Activated effector memory CD4-positive, alpha-beta T cell treated with Interleukin-2 at 50 U/mL for 16 hours (primary cell): ENCODE data around the gene TMEM63A.
"Not testable (repeated sequence)": the region's sequence is repeated elsewhere in the genome, so short reads cannot be mapped to it uniquely, and the experiment has no call there.

ENCODE experiments used
- DNase-seq: peaks from one replicate; pipeline ENCODE4 v3.0.0-alpha.2; 2020

TMEM63A gene

DNA sequence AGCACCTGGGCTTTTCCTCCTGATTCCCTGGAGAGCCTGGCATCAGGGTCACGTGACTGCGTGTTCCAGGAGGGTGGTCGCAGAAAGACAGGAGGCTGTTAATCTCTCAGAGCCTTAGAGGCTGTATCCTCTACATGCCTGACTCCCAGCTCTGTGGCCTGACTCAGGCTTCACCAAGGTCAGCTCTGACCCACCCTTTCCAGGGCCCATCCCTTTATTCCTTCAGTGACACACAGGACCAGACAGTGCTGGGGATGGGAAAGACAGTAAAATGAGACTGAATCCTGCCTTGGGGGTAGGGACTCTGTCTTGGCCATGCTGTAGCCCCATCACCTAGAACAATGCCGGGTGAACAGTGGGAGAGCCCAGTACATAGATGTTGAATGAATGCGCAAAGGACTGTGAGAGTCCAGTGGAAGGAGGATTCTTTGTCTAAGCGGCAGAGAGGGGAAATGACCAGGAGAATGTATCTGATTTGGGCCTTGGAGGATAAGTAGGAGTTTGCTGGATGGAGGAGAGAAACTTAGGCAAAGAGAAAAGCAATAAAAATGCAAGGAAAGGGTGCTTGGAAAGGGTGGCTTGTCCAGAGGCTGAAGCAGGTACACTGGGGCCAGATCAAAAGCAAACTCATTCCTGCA, 39.3 kb downstream of the TMEM63A start:
- DNase-seq: no peak

DNA sequence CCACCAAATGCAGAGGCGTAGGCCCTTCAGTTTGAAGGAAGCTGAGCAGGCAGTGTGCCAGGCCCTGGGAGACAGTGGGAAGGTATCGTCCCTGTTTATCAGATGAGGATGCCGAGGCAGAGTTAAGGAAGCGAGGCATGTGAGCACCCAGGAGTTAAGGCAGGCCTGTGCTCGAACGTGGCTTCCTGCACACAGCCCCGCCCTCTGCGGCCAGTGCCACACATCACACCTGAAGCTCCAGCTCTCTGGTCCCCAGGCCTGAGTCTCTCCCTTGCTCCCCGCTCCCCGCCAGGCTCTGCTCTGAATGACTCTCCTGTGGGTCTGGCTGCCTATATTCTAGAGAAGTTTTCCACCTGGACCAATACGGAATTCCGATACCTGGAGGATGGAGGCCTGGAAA, 40.1 kb downstream of the TMEM63A start:
- DNase-seq: peak; percentile 14

- no peak for DNase-seq
Observed at GRCh38 chr1:225840713-225841112, 41.5 kb downstream of the TMEM63A start.

DNA sequence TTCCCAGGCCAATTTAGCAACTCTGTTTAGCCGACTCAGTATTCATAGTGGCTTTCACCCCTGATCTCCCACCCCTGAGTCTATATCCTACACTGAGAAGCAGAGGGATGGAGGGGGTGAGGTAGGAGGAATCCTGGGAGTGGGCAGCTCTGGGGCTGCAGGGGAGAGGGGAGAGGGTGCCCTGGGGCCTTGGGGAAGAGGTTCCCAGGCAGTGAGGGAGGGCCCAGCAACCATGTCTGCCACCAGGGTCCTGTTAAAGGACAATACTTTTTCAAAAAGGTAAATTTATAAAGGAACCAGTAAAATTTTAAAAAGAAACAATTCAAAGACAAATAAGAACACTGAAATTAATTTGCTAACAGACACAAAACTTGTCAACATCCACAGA, 42.0 kb downstream of the TMEM63A start:
- no peak for DNase-seq

DNA sequence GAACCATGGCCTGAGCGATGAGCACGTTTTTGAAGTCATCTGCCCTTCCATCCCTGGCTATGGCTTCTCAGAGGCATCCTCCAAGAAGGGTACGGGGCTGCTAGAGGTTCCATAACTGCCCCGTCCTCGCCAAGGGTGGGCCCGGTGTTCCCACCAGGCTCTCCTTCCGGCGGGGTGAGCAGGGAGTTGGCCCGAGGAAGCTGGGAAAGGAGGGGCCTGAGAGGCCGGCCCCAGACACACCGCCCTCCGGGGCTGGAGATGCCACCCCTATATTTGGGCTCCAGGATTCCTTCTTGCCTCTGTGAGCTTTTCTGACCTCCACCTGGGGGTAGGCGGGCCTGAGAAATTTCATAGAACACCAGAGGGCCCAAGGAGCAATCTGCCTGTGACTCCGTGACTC, 43.4 kb downstream of the TMEM63A start:
- DNase-seq: no peak

DNA sequence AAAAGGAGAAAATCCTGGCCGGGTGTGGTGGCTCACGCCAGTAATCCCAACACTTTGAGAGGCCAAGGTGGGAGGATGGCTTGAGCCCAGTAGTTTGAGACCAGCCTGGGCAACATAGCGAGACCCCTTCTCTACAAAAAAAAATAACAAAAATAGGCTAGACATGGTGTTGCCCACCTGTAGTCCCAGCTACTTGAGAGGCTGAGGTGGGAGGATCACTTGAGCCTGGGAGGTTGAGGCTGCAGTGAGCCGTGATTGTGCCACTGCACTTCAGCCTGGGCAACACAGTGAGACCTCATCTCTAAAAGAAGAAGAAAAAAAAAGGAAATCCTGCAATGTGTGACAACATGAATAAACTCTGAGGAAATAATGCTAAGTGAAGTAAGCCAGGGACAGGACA, 45.9 kb downstream of the TMEM63A start:
- not testable (repeated sequence) for DNase-seq

- DNase-seq: no peak
Observed at GRCh38 chr1:225835856-225836255, 46.3 kb downstream of the TMEM63A start.

GRCh38 chr1:225834417-225835329, 47.5 kb downstream of the TMEM63A start:
- no peak for DNase-seq

GRCh38 chr1:225830841-225831240, 51.3 kb downstream of the TMEM63A start:
- DNase-seq: no peak

DNA sequence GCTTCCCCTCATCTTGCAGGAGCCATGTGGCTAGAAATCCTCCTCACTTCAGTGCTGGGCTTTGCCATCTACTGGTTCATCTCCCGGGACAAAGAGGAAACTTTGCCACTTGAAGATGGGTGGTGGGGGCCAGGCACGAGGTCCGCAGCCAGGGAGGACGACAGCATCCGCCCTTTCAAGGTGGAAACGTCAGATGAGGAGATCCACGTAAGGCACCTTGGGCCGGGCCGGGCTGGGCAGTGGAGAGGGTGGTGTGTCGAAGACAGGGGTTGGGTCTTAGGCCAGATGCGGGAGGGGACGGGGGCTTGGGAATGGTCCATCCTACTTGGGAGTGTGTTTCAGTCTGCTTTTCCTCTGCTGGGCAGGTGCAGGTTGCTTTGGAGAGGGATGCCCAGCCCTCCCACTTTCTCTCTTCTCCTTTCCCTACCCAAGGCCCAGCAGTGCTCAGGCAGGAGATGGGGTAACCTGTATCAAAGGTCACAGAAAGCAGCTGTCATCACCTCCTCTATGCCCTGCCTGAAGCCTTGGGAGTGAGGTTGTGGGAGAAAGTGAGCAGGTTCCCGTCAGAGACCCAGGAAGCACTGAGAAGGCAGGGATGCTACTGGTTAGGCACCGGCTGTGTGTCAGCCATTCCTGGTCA, 53.4 kb downstream of the TMEM63A start:
- DNase-seq: no peak

DNA sequence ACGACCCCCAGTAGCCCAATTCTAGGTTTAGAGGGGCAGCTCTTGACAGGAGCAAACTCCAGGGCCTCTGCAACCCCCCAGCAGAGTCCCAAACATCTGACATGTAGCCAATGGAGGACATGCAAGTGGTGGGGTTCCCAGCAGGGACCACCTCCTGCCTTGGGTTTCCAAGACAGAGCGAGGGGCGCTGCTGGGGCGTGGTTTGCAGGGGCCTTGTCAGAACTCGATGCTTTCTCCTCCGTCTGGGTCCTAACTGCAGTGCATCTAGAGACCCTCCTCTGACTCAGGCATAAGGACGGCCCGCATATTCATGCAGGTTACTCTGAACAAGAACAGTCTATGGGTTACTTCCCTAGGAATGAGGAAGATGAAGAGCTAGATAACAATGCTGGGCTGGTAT, 55.1 kb downstream of the TMEM63A start:
- no peak for DNase-seq

- DNase-seq: no peak
Observed at GRCh38 chr1:225825607-225826007, 56.6 kb downstream of the TMEM63A start.

GRCh38 chr1:225825078-225825477, 57.1 kb downstream of the TMEM63A start:
- no peak for DNase-seq

DNA sequence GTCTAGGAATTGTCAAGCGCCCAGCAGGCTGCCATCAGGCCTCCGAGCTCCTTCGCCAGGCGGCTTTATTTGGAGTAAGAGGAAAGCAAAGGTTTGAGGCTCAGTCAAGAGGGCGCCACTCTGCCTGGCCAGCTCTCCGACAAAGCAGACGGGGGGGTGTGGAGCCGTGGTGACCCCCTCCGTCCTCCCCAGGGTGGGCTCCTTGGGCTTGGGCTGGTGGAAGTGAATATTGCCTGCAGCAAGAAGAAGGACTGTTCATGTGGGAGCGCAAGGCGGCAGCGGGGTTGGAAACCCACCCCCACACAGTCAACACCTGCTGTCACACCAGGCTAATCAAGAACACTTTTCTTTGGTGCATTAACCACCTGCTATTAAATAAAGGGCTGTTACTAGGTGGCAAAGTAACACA, 57.6 kb downstream of the TMEM63A start:
- DNase-seq: no peak

DNA sequence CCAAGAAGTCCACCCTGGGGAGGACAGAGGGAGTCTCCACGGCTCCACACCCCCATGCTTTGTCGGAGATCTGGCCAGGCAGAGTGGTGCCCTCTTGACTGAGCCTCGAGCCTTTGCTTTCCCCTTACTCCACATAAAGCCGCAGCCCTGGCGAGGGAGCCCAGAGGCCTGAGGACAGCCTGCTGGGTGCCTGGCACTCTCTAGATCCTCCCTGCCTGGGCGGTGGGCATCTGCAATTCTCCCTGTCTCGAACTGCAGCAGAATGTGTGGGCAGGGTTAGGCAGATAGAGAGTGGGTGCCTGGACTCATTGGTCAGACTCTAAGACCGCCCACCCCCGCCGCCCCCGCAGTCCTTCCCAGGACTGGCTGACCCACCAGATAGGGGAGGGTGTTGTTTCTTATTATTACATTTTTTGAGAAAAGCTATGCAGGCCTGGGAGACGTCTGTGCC, 58.3 kb downstream of the TMEM63A start:
- no peak for DNase-seq

DNA sequence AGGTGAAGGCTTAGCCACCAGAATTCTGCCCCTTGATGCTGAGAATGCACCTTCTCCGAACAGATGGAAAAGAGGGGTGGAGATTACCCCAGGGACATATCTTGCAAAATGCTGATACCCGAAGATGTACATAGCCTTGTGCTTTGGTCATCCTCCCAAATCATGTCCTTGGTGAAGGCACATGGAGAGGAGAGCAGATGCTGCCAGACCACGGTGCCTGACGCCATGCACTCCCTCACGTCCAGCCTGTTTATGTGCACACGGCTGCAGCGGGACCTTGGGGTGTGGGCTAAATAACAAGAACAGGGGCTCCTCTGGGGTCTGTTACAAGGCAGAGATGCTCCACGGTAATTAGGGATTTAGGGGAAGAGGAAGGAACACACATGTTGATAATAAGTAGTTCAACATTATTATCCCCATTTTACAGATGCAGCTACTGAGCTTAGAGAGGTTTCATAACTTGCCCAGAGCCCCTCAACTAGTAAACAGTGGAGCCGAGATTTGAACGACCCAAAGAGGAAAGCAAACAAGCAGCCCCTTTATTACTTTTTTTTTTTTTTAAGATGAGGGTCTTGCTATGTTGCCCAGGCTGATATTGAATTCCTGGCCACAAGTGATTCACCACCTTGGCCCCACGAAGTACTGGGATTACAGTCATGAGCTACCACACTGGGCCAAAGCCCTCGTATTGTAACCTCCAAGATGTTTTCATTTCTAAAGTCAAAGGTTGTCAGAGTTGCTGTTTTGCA, 59.4 kb downstream of the TMEM63A start:
- no peak for DNase-seq

DNA sequence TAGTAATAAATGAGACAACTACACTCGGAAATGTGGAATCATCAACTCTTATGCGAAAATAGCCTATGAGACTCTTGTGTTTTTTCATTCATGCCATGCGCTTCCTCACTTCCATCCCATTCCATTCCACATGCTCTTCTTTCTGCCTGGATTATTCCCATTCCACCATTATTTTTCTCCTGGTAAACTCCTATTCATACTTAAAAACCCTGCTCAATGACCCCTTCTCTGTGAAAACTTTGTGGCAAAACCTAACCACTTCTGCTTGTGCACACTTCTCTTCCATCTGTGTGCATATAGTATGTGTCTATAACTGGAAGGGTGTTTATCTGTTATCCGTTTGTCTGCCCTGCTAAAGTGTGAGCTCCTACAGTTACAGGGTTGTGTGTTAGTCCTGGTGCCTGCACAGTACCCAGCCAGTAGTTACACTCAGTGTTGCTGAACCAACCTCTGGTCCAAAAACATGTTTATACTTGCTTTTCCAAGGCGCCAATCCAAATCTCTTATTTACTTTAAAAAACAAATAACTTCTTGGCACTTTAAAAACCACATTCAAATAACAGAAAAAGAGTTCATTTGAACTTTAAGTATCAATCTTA, 61.6 kb downstream of the TMEM63A start:
- DNase-seq: no peak

DNA sequence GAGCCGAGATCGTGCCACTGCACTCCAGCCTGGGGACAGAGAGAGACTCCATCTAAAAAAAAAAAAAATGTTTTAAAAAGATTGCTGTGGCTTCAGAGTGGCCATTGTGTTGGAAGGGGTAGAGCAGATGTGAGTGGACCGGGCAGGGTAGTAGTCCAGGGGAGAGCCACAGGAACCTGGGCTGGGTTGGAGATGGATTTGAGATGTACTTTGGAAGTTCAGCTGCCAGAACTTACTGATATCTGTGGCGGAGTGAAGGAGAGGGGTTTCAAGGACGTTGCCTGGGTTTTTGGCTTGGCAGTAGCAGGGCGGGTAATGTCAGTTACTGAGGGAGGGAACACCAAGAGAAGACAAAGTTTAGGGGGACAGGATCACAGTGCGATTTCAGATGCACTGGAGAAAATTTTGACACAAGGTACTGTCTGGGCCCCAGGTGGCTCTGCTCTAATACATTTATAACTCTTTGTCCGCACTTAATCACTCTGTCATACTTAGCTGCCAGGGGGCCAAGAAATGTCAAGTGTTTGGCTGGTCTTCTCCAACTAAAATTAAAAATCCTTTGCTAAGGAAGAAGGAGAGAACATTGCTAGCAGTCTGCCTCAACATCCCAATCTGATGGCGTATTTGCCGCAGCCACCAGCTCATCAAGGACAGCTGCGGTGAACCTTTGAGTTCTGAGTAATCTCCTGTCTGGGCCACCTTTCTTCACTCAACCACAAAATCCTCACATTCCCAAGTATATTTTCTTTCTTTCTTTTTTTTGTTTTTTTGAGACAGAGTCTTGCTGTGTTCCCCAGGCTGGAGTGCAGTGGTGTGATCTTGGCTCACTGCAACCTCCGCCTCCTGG, 62.6 kb downstream of the TMEM63A start:
- no peak for DNase-seq

- DNase-seq: no peak
Observed at GRCh38 chr1:225818229-225818628, 64.0 kb downstream of the TMEM63A start.

DNA sequence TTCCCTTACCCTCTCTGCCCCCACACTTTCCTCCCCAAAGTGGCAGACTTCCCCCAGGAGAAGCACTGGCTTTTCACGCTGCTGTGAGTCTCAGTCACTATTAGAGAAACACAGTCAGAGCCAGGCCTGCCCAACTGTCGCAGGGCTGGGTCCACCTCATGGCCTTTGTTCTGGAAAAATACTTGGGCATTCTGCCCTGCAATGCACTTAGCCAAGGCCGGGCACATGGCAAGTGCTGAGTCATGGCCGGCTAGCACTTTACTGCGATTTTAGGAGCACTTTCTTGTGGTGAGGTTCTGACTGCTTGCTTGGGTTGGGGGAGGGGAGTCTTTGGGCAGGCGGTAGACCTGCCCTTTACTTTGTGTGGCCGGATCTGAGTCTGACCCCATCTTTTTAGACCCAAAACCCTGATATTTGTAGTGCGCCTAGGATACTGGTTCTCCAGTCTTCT, 64.5 kb downstream of the TMEM63A start:
- DNase-seq: no peak
